Thyroid gland (tissue), 4 donors: ENCODE results near the gene SELENOT.

Source experiments
- CTCF ChIP-seq, 6 experiments: fragments of 200-600 bp in 3 of 6; fragments of 450-650 bp in 3 of 6; sonication (generic) in 3 of 6; IDR thresholded peaks; one replicate each; pipeline ENCODE4 v1.5.1; 2016 to 2019; ENCODE audit warnings: antibody characterized with exemption in 6 of 6, mild to moderate bottlenecking in 2 of 6, inconsistent platforms in 1 of 6, moderate library complexity in 1 of 6
- POLR2A ChIP-seq, 2 donors: fragments of 450-650 bp; IDR thresholded peaks; one replicate each; pipeline ENCODE4 v1.6.1; 2017; ENCODE audit warnings: antibody characterized with exemption in 2 of 2, mild to moderate bottlenecking in 2 of 2, moderate library complexity in 1 of 2

DNA sequence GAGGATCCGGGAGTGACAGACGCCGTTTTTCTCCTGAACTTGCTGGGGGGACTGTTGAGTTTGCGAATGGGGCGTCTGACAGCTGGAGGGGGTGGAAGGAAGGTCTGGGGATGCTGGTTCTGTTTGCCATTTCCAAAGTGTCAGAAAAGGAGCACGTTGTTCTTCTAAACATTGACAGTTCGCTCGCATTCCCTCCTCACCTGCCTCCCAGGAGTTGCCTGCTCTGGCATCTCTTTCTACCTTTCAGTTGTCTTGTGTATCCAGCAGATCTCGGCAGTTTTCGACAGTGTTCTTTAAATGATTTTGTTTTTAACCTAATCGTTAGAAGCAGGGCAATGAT lies 829 bp downstream of the SELENOT start:
- TF ChIP-seq CTCF (IDR thresholded peaks at IDR 0.05) (no peak), POLR2A (IDR thresholded peaks at IDR 0.05) (no peak)
